ENCODE data around the gene HS6ST3.

Gene HS6ST3

GRCh38 chr13:96821971-96822370 lies 732.1 kb downstream of the HS6ST3 start:
- no peak overlapping the region for H3K9ac ChIP-seq (ENCODE audit: low read length)
- no peak for TF ChIP-seq CTCF (IDR thresholded peaks at IDR 0.05; ENCODE audit: low read length)
- TF ChIP-seq EZH2 (IDR thresholded peaks at IDR 0.05; ENCODE audit: borderline replicate concordance, low read length) = no peak
- no peaks in the 10 kb centered on the region for H3F3A ChIP-seq (ENCODE audit: insufficient read depth, low read length)
- H3K27ac ChIP-seq (ENCODE audit: low read depth, low read length, poor library complexity, severe bottlenecking) = no peak overlapping the region
- no peaks in the 10 kb centered on the region for H3K9me3 ChIP-seq (ENCODE audit: low read length)
- no peaks in the 10 kb centered on the region for H3K4me1 ChIP-seq (ENCODE audit: insufficient read depth, low read length, severe bottlenecking)
- H3K9me2 ChIP-seq (ENCODE audit: low read depth, low read length) = no peaks in the 10 kb centered on the region
- no peak overlapping the region for H3K4me2 ChIP-seq (ENCODE audit: low read length)
- no peaks in the 10 kb centered on the region for H4K20me1 ChIP-seq (ENCODE audit: insufficient read depth, low read length)
- no peaks in the 10 kb centered on the region for H3K27me3 ChIP-seq (ENCODE audit: insufficient read depth, low read length)
- no peaks in the 10 kb centered on the region for H3K36me3 ChIP-seq (ENCODE audit: insufficient read depth, low read length)
- H2AFZ ChIP-seq (ENCODE audit: low read length) = no peak overlapping the region
- no peaks in the 10 kb centered on the region for H3K79me2 ChIP-seq (ENCODE audit: insufficient read depth, low read length)
- H3K4me3 ChIP-seq (ENCODE audit: low read depth, low read length, poor library complexity, severe bottlenecking) = no peak overlapping the region

- H2AFZ ChIP-seq (ENCODE audit: low read length) = no peak overlapping the region
- H3K27ac ChIP-seq (ENCODE audit: low read depth, low read length, poor library complexity, severe bottlenecking) = no peak overlapping the region
- H3K4me1 ChIP-seq (ENCODE audit: insufficient read depth, low read length, severe bottlenecking) = no peaks in the 10 kb centered on the region
- H4K20me1 ChIP-seq (ENCODE audit: insufficient read depth, low read length) = no peaks in the 10 kb centered on the region
- no peaks in the 10 kb centered on the region for H3K36me3 ChIP-seq (ENCODE audit: insufficient read depth, low read length)
- no peaks in the 10 kb centered on the region for H3F3A ChIP-seq (ENCODE audit: insufficient read depth, low read length)
- H3K9me2 ChIP-seq (ENCODE audit: low read depth, low read length) = no peaks in the 10 kb centered on the region
- no peak overlapping the region for H3K4me3 ChIP-seq (ENCODE audit: low read depth, low read length, poor library complexity, severe bottlenecking)
- no peaks in the 10 kb centered on the region for H3K9me3 ChIP-seq (ENCODE audit: low read length)
- no peaks in the 10 kb centered on the region for H3K79me2 ChIP-seq (ENCODE audit: insufficient read depth, low read length)
- H3K27me3 ChIP-seq (ENCODE audit: insufficient read depth, low read length) = no peaks in the 10 kb centered on the region
- no peak overlapping the region for H3K4me2 ChIP-seq (ENCODE audit: low read length)
- peak; percentile 34; the same call in 1 of the 2 replicates for TF ChIP-seq CTCF (IDR thresholded peaks at IDR 0.05; ENCODE audit: low read length)
- no peak for TF ChIP-seq EZH2 (IDR thresholded peaks at IDR 0.05; ENCODE audit: borderline replicate concordance, low read length)
- no peak overlapping the region for H3K9ac ChIP-seq (ENCODE audit: low read length)
Measured at GRCh38 chr13:96822895-96823294, 733.0 kb downstream of the HS6ST3 start.

GRCh38 chr13:96824140-96824539 lies 734.2 kb downstream of the HS6ST3 start:
- Histone ChIP-seq H3K9me2 (ENCODE audit: low read depth, low read length) (no peaks in the 10 kb centered on the region), H2AFZ (ENCODE audit: low read length) (no peak overlapping the region), H3K36me3 (ENCODE audit: insufficient read depth, low read length) (no peaks in the 10 kb centered on the region), H3K9me3 (ENCODE audit: low read length) (no peaks in the 10 kb centered on the region), H3K4me2 (ENCODE audit: low read length) (no peak overlapping the region), H3K9ac (ENCODE audit: low read length) (no peak overlapping the region), H3K27ac (ENCODE audit: low read depth, low read length, poor library complexity, severe bottlenecking) (no peak overlapping the region), H3F3A (ENCODE audit: insufficient read depth, low read length) (no peaks in the 10 kb centered on the region), H3K4me3 (ENCODE audit: low read depth, low read length, poor library complexity, severe bottlenecking) (no peak overlapping the region), H3K27me3 (ENCODE audit: insufficient read depth, low read length) (no peaks in the 10 kb centered on the region), H4K20me1 (ENCODE audit: insufficient read depth, low read length) (no peaks in the 10 kb centered on the region), H3K79me2 (ENCODE audit: insufficient read depth, low read length) (no peaks in the 10 kb centered on the region), H3K4me1 (ENCODE audit: insufficient read depth, low read length, severe bottlenecking) (no peaks in the 10 kb centered on the region)
- TF ChIP-seq CTCF (IDR thresholded peaks at IDR 0.05; ENCODE audit: low read length) = no peak
- TF ChIP-seq EZH2 (IDR thresholded peaks at IDR 0.05; ENCODE audit: borderline replicate concordance, low read length) = no peak

Data from OCI-LY1 (cell line).